Measurements from ENCODE around the gene TLR3.

Gene TLR3

DNA sequence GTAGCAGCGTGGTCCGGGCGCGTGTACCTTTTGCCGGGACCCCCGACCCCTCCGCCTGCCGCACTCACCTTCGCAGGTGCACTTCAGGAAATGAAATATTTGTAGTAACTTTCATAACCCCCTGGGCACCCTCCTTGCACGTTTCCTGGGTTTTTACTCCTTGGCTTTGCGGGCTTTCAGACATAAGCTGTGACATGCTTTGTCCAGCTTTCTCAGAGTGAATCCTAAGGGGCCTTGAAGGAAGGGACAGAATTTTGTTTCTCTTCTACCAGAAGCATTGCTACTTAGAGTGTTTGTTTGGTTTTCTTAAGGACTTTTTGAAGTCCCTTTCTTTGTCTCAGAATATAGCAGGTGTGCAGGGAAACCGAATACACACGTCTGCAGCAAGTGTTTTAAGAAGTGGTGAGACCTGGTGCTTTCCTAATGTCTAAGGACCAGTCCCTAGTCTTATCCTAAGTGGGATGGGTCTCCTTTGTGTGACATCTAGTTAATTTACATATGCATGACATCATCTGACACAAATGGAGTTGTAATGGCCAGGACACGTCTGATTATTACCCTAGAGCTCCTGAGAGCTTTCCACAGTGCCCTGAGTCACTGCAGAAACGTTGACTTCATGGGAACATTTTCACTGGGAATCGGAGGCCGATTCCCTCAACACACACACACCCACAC lies 36.8 kb downstream of the TLR3 start:
- DNase-seq, result no peak

DNA sequence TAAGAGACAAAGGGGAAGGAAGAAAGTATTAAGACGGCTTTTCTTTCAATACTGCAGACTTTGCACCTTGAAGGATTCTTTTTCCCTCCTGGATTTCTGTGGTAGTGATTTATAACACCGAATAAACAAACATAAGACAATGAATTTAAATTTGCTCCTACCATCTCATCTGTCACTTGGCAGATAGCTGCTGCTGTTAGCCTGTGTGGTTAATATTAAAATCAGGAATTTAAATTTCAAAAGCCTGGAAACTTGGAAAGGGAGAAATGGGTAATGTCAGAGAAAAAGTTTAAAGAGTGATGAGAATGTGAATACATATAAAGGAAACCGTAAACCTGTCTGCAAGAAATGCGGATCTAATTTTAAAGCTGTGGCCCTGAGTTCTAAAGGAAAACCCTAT lies 39.0 kb downstream of the TLR3 start:
- DNase-seq, result no peak

DNA sequence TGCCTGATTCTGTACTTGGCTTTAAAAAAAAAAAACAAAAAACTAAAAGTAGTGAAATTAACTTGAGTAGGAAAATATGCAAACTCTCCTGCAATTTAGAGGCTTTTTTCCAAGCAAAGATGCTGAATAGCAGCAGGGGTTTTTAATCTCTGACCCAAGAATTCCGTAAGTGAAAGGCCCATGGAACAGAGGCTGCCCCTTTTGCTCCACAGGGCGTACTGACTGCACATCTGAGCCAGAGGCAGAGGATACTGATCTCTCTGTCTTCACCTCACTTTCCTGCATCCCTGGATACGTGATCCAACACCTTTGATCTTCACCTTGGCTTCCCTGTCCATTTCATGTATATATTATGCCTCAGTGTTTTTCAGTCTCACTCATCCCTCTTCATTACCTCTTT lies 39.4 kb downstream of the TLR3 start:
- DNase-seq, result no peak

DNA sequence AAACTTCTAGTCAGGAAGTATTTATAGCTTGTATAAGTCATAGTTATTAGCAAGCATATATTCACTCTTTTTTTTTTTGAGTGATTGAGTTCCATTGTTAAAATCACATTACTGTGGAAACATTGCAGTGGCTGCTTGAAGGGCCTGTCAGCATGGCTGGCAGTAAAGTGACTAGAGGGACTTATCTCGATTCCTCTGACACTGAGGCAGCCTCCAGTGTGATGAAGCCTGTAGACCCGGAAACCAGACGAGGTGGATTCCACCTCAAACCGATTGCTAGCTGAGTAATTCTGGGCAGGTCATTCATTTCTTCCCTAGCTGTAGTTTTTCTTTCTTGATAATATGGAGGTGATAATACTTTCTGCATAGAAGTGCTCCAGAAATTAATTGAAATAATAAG lies 40.3 kb downstream of the TLR3 start:
- no peak for DNase-seq

DNA sequence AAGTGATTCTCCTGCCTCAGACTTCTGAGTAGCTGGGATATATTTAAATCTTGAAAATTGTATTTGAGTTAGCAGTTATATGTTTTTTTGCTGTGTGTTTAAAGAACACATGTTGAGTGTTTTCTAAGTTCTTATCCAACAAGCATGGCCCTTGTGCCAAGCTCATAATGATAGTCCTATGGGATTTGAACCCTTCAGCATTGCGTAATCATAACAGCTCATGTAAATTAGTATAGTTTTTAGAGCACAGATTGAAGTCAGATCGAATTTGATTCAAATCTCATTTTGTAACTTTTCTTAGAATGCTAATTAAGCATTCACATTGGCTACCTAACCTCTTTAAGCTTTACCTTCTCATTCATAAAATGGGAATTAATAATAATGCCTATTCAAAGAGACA lies 47.7 kb downstream of the TLR3 start:
- DNase-seq, result no peak

DNA sequence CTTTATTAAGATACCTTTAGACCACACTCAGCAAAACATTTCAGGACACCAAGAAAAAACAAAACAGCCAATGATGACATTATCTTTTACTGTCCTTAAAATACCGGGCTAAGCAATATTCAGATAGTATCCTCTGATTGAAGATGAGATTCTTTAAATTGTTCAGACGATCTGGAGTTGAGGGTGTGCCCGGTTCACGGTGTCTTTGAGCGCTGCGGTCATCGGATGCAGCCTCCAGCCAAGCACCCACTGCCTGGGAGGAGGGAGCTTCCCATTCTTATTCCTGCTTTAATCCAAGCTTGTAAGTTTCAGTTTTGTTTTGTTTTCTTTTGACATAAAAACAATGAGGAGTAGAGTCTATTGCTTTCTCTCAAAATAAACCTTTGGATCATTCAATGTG lies 49.6 kb downstream of the TLR3 start:
- no peak for DNase-seq

DNA sequence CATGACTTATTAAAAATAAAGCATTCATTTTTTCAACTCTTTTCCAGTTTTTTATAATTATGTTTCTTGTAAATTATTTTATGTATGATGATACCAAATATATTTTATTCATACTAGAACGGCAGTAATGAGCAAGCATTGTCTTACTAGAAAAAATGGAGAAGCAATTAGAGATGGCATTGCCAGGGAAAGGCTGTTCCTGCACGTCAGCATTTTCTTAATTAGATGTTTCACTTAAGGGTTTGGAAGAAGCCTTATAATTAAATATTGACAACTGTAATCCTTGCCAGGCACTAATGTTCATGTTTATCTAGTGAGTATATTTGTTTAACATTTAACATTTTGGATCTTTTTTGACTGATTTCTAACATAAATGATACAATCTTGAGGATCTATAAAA lies 52.1 kb downstream of the TLR3 start:
- no peak for DNase-seq

DNA sequence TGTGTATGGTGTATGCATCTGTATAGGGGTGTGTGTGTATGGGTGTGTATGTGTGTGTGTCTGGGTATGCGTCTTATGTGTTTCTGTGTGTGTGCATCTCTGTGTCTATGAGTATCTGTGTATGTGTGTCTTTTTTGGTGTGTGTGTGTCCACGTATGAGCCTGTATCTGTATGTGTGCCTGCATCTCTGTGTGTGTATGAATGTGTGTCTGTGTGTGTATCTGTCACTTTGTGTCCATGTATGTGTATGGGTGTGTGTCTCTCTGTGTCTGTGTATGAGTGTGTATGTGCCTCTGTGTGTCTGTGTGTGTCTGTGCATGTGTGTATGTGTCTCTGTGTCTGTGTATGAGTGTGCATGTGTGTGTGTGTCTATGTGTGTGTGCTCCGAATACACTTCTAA lies 59.9 kb downstream of the TLR3 start:
- DNase-seq, result no peak

DNA sequence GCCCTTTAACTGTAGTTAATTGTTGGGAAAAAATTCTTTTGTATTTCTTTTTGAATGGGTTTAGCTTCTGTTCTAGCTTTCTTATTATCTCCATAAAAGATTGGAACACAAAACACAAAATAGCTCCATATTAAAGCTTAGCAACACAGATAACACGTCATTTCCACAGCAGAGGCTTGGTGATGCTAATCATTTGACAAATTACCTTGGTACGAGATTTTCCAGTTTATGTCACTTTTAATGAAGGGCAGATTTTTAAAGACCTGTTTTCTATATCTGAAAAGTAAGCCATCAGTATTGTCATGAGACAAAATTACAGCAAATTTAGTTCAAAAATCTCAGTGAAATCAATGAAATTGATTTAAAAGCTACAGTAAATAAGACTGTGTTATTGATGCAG lies 63.0 kb downstream of the TLR3 start:
- no peak for DNase-seq

DNA sequence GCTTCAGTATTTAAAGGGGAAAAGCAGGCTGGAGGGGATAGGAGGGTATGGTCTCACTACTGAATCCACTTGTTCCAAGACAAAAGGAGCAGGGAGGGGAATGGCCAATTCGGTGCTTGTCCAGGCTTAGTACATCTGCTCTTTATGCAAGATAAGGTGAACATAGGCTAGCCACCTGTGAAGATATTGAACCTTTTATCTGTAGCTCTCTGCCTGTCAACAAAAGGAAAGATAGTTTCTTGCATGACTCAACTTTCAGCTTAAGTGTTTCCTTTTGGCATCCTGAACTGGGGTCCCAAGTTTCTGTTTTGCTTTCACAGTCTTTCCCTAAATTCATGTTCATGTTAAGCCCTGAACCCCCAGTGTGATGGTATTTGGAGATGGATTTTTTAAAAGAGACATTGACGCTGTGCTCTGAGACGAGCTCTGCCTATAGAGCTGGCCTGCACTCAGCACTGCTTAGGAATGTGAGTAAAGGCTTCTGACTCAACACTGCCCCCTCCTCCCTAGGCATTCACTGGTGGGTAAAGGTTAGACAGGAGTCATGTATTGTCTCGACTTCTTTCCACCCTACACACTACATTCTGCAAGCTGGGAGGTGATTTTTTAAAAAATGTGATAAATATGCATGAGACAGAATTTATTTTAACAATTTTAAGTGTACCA lies 63.8 kb downstream of the TLR3 start:
- no peak for DNase-seq

DNA sequence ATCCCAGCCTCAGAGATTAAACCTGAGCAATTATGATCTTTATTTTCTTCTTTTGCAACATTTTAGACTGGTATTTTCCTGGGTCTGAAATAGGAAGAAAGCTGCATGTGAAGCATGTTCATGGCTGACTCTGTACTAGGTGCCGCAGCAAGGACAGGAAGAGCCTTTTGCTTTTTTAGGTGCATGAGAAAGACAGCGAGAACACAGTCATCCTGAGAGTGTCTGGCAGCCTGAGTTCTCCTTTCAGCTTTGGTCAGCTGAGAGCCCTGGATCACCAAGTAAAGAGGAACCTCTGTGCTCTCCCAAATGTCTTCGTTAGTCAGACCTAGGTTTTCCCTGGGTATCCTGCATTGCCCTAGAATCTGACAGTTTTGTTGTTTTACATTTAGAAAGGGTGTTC lies 65.3 kb downstream of the TLR3 start:
- DNase-seq, result no peak

DNA sequence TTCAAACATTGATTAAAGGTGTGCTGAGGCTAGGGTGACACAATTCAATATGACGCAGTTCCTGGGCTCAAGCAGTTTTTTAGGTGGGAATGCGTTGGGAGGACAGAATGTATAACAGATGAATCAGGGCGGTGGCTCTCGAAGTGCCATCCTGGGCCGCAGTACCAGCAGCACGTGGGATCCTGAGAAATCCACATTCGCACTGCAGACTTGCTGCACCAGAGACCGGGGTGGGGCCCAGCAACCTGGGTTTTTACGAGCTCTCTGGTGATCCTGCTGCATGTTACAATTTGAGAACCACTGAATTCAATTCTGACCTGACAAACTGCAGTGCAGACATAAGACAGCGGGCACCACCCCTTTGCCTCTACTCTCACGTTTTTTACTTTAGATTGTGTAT lies 65.9 kb downstream of the TLR3 start:
- no peak for DNase-seq

DNA sequence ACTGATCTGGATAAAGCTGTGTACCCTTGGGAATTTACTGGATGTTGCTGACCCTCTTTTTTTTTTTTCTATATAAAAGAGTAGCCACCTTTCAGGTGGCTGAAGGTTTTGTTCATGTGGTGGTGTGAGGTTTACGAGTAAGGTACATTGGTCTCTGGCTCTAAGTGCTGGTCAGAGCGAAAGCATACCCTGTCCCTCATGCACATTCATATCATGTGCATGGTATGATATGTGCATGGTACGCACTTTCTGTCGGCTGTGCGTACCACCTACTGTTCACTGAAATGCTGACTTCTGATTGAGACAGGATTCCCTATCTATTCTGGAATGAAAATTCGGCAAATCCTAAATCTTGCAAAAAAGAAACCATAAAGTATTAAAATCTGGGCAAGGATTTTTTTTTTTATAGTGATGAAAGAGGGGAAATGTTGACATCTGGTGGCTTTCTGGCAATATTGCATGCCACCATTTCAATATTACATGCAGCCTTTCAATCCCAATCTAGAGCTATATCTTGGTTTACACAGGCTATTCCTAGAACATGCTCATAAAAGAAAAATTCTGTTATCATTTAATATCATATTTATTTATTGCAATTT lies 68.3 kb downstream of the TLR3 start:
- DNase-seq, result no peak
